COLO668 (cell line): ENCODE data around the gene ODAM.
"Not testable (repeated sequence)": the region's sequence is repeated elsewhere in the genome, so short reads cannot be mapped to it uniquely, and the experiment has no call there.

Experiments
- DNase-seq: peaks from one replicate; lab custom pipeline; 2025; ENCODE audit not compliant: unreplicated experiment; lab: John Stamatoyannopoulos, UW

ODAM gene

DNA sequence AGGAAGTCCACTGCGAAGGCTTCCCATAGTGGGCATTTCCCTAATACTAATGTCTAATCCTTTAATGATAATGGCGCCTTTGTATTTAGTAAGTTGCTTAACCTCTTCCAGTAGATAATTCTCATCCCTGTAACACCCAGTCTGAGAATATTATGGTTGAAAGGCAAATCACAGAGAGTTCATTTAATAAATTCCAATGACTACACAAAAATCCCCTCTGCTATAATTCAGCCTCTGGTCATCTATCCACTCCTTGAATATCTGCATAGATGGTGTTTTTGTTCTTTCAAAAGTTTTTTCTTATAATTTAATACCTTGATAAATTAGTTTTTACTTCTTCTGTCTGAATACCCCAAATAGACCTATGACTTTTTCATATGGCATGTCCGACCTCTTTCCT, 25.9 kb downstream of the ODAM start:
- not testable (repeated sequence) for DNase-seq

DNA sequence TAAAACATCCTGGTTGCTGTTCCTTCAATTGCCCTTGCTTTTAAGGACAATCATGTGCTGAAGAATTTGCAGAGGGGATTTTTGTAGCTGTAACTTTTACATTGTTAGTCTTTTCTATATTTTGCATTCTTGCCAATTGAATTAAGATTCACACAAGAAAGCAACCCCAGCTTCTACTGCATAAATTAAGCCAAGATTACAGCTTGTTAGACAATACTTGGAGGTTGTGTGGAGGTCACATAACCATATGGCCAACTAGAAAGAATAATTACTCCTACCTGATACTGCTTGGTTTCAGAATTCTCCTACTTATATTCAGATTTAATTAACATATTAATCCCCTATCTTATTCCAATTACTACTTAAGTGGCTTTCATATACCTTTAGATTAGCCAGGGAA, 26.3 kb downstream of the ODAM start:
- DNase-seq = not testable (repeated sequence)

DNA sequence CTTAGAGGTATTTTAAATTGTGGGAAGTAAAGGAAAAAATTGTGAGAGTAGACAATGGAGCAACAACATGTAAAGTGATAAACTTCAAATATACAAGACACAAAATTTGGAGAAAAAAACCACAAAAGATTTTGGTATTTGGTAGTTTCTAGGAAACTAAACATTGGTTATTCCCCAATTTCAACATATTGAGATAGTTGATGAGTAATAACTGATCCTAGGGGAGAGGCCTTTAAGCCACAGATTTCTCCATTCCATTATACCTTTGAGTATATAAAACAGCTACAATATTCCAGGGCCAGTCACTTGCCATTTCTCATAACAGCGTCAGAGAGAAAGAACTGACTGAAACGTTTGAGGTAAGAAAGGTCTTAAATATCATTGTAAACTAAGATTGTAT, 30.3 kb downstream of the ODAM start, which contains the start of gene FDCSP:
TSS of gene FDCSP (plus strand) at position 301 of the 400 bp plus-strand sequence. CDS start 5,071 bp downstream, outside the sequence.
- no peak for DNase-seq

DNA sequence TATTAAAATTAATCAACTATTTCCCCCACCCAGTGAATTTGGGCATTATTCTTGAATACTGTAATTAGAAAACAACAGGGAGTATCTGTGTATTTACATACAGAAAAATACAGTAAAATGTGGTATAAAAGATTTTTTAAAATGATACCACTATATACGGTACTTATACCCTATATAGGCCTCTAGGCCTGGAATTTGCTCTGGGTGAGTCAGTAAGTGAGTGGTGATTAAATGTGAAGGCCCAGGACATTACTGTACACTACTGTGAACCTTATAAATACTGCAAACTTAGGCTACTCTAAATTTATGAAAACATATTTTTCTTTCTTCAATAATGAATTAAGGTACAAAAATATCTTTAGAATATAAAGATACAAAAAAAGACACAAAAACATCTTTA, 40.6 kb downstream of the ODAM start:
- DNase-seq = no peak

DNA sequence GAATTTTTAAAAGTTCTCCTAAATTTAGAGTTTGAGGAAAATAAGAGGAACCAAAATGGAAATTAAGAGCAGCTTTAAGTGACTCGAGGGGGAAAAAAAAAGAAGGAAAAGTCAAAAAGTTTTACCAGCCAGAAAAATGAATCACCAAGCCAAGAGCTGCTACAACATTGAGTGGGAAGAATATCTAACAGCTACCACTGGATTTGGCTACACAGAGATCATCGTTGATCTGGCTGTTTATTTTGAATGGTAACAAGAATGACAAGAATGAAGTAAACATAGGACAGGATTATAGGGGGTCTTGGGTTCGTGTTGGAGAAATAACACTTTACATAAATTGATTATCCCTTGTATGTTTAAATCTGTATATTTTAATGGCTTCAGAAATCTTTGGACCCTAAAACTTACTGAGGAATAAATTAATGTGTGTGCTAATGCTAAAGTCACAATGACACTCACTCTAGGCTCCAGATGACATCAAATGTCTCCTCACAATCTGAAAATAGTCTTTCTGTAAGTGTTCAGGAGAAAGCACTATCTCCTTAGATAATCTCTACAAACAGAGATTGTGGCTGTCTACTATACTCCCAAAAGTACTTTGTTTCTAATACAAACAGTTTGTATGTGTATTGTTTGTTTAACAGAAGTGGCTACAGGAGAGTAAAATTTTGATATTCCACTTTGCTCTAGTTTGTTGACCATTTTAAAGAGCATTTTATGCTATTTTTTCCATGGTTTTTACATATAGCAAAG, 43.8 kb downstream of the ODAM start:
- no peak for DNase-seq

DNA sequence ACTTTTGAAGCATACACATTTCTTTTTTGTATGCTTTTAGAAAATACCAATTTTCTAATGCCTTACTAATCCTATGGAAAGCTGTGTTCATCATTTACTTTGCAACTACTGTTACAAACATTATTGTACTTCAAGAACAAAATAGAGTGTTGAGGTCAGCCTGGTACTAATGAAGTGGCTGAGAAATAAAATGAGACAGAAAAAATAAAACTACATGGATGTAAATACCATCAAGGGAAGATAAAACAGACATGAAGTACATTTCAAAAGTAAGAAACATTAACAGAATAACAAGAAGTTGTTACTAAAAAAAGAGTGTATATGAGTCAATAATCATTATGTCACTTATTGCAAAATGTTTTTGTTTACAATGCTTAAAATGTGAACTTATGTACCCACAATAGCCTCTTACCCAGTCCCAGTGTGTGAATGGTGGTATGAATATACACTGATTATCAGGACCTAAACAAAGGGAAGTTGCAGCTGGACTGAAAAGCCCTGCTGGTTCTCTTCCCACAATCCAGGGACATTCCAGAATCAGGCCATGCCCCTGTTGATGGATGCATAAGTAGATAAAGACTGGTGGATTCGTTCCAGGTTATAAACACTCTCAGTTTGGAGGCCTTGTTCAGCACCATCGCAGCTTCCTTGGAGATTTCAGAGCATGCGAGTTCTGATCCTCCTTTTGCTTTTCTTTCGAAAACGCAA, 44.5 kb downstream of the ODAM start:
- no peak for DNase-seq

DNA sequence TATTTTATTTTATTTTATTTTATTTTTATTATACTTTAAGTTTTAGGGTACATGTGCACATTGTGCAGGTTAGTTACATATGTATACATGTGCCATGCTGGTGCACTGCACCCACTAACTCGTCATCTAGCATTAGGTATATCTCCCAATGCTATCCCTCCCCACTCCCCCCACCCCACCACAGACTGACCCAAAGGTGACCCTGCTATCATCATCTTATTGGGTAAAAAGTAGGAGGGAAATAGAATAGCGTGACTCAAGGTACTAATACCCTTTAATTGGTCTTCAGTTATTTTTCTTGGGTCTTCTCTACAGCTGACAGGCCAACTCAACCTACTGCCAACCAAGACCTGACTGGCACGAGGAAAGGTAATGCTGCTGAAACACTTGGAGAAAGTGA, 46.8 kb downstream of the ODAM start, which contains the start of gene CSN3:
TSS of gene CSN3 (plus strand) at position 301 of the 400 bp plus-strand sequence. CDS start 2,223 bp downstream, outside the sequence.
- DNase-seq = not testable (repeated sequence)

DNA sequence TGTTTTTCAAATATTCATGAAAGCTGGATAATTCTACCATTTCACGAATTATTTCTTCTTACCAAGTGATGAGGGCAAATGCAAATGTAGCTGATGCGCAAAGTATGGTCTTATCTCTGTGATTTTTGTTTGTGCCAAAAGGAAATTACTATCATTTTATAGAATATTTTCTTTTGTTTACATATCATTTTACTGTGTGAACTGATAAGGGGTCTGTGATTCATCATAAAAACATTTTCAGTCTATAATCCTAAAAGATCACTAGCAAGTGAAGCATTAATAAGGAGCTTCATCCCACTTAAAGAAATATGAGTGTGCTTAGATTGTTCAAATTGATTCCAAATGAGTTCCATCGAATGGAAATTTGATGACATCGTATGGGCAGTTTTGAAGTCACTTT, 47.6 kb downstream of the ODAM start:
- no peak for DNase-seq

DNA sequence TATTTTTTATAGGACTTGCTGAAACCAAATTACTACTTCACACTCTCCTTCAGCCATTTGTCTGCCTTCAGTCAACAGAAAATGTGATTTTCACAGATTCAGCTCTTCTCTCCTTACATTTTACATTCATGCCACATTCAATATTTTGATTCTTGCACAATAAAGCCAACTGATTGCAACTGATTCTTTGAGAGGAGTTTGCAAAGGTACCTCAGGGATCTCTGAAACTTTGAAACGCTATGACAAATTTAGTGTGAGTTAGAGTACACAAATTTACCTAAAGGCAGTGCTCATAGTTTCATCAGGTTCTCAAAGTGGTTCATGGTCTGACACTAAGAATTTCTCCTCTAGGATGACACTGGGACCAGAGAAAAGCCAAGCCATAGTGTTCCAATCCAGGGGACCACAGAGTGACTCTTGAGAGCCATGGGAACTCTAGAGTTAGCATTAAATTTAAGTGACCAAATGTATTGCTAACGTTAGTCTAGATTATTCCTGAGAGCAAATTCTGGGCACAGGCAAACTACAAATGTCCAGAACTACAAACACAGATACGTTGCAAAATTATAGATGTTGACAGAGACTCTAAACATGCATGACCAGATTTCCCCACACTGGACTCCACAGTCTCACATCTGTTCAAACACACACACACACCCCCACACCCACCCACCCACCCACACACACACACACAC, 55.9 kb downstream of the ODAM start:
- DNase-seq = no peak

DNA sequence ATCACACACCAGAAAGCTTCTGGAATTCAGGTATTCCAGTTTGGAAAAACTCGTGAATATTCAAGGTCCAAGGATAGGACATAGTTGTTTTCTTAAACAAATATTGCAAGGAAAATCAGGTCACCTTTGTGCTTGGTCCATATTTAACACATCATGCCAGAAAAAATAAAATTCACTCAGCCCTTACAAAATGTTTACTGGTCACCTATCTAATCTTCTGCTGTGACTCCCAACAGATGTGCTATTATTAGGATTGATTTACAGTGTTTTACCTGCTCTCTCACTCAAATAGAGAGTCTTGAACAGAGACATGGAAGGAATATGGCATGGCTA, 56.4 kb downstream of the ODAM start:
- DNase-seq = no peak
